GM18508 (cell line): ENCODE measurements around the gene CSF3.

Experiments used
- ATAC-seq: cut with Tn5 transposase; IDR thresholded peaks from one replicate; pipeline ENCODE4 v1.9.1; 2021; ENCODE audit warnings: moderate number of reproducible peaks; ENCODE audit not compliant: insufficient read depth, unreplicated experiment

CSF3 gene

GRCh38 chr17:40058865-40059264 lies 43.6 kb downstream of the CSF3 start:
- no peak for ATAC-seq

- ATAC-seq = no peak
Observed at GRCh38 chr17:40059729-40060475, 44.7 kb downstream of the CSF3 start.

- ATAC-seq = no peak
Observed at GRCh38 chr17:40060887-40061608, 45.8 kb downstream of the CSF3 start.

- ATAC-seq = no peak
Observed at GRCh38 chr17:40061609-40062038, 46.4 kb downstream of the CSF3 start.

- no peak for ATAC-seq
Observed at GRCh38 chr17:40062329-40063186, 47.3 kb downstream of the CSF3 start, which contains the start of gene THRA. Gene THRA (plus strand): TSS chr17:40062965. CDS start chr17:40074489, 11,524 bp downstream.

- ATAC-seq = no peak
Observed at GRCh38 chr17:40063187-40063771, 48.0 kb downstream of the CSF3 start.

- no peak for ATAC-seq
Observed at GRCh38 chr17:40063901-40064531, 48.8 kb downstream of the CSF3 start.

GRCh38 chr17:40064971-40065768 lies 49.9 kb downstream of the CSF3 start:
- ATAC-seq = no peak

- no peak for ATAC-seq
Observed at GRCh38 chr17:40065769-40066510, 50.7 kb downstream of the CSF3 start.
